Activated naive CD4-positive, alpha-beta T cell treated with anti-CD3 and anti-CD28 coated beads, Interleukin-2, amount 50 U/mL, for 72 hours (primary cell): ENCODE data around the gene NTF3. TPM values are rescaled to one million over a fixed set of nuclear protein-coding genes. Genes with fewer than 3 reads are reported as not detected.

Experiments used
- ATAC-seq, 2 donors: fragments of 150-1000 bp; cut with Tn5 transposase; 2 replicates each; pipeline ENCODE4 v1.10.0; 2021; ENCODE audit warnings: mild to moderate bottlenecking in 2 of 2, moderate library complexity in 2 of 2
- DNase-seq, 2 donors: peaks; one replicate each; pipeline ENCODE4 v3.0.0; 2021 to 2022; ENCODE audit warnings: low spot score in 2 of 2
- H3K27ac Mint-ChIP-seq, 2 donors: one replicate each; pipeline ENCODE4 v1.8.0; 2022; ENCODE audit warnings: mild to moderate bottlenecking in 2 of 2, mixed read lengths in 2 of 2
- H3K36me3 Mint-ChIP-seq, 2 donors: one replicate each; pipeline ENCODE4 v1.8.0; 2022; ENCODE audit warnings: mixed read lengths in 2 of 2
- H3K9me3 Mint-ChIP-seq, 2 donors: one replicate each; pipeline ENCODE4 v1.8.0; 2022; ENCODE audit warnings: mixed read lengths in 2 of 2
- total RNA-seq, 2 donors: library from RNA; stranded (reverse); gene quantifications; one replicate each; pipeline ENCODE4 v1.2.3, GENCODE V29; 2022

Gene NTF3
- total RNA-seq, 2 donors from 2014 or later: not detected

DNA sequence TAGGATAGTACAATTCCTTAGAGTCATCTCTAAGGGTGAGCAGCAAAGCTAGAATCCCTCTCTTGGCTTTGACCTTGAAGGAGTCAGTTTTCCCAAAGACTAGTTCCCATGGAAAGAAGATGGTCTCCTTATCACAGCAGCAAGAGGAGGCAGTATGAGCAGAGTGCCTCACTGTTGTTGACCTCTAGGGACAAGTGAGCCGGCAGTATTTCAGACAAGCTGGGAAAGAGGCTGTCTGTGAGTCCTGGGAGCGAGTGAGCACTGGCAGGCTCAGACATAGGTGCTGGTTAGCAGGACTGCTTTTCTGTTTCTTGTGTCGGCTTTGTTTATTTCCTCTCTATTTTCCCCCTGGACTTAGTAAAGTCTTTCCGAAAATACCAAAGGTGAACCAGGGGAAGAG lies 60.7 kb downstream of the NTF3 start:
- DNase-seq (no peak), ATAC-seq (no peak)
- Mint-ChIP-seq H3K9me3 (no peaks in the 10 kb centered on the region), H3K27ac (no peak overlapping the region), H3K36me3 (no peaks in the 10 kb centered on the region)

DNA sequence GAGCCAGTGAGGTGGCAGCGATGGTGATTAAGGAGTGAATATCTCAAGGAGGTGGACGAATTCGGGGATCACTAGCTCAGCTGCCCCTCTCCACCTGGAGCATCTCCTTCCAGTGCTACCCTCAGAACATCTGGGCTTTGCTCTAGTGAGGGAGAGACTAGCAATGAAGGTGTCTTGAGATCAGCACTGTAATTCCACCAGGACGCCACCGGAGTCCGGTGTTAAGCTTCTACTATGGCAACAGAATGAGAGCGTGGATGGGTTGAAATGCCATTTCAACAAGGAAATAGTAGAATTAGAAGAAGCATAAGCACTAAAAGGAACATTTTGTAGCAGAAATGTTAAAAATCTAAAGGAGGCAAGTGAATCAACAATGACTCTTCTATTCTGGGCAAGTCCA lies 61.1 kb downstream of the NTF3 start:
- no peak for ATAC-seq
- no peaks in the 10 kb centered on the region for H3K36me3 Mint-ChIP-seq
- no peaks in the 10 kb centered on the region for H3K9me3 Mint-ChIP-seq
- no peak overlapping the region for H3K27ac Mint-ChIP-seq
- DNase-seq: no peak

DNA sequence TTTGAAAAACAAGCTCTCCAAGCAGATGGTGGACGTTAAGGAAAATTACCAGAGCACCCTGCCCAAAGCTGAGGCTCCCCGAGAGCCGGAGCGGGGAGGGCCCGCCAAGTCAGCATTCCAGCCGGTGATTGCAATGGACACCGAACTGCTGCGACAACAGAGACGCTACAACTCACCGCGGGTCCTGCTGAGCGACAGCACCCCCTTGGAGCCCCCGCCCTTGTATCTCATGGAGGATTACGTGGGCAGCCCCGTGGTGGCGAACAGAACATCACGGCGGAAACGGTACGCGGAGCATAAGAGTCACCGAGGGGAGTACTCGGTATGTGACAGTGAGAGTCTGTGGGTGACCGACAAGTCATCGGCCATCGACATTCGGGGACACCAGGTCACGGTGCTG lies 62.4 kb downstream of the NTF3 start:
- no peaks in the 10 kb centered on the region for H3K36me3 Mint-ChIP-seq
- H3K27ac Mint-ChIP-seq: no peak overlapping the region

DNA sequence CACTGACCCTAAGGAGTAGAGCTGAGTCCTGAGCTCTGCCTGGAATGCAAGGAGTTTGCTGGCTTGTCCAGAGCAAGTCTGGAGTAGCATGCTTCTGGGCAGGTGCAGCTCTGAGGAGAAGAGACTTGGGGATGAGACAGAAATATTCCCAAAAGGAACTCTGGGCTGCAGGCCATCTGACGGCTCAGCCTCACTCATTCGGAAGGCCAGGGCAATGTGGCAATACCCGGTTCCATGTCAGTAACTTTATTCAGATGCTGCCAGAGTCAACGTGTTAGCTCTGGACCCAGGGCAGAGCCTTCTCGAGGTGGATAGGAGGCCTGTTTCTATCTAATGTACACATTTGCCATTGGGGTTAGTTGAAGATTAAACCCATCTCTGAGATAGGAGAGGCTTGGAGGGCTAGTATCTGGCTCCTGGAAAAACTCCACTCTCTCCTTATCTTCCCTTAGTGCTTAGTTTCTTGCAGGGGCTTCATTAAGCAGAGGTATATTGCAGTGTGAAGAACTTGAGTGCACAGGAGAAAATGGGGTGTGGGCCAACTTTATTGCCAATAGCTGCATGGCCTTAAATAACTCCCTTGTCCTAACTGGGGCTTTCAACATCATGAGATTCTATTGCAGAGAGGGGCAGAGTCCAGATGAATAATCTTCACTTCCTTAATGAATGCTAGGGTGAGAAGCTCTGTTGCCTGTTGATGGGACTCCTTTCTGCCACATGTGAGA lies 65.6 kb downstream of the NTF3 start:
- Mint-ChIP-seq H3K36me3 (no peaks in the 10 kb centered on the region), H3K9me3 (no peaks in the 10 kb centered on the region), H3K27ac (no peak overlapping the region)
- DNase-seq (no peak), ATAC-seq (no peak)

More for the DNA sequence above, 62.4 kb downstream of the NTF3 start:
- H3K9me3 Mint-ChIP-seq: no peaks in the 10 kb centered on the region
- ATAC-seq: no peak
- no peak for DNase-seq

DNA sequence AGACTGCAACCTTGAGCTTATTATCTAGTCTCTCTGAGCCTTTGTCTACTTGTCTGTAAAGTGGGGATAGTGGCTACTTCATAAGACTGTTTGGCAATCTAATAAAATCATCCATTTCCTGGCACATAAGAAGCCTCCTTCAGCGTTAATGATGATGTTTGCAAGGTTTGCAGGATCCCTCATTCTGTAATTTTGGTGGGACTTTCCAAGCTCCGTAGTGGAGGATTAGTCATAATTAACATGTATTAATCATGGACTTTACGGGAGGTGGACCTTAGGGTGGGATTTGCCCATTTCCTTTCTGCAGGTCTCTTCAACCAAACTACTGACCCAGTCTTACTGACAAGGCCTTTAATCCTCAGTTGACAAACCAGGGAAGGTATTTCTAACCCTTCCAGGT lies 66.2 kb downstream of the NTF3 start:
- H3K9me3 Mint-ChIP-seq: no peaks in the 10 kb centered on the region
- no peak overlapping the region for H3K27ac Mint-ChIP-seq
- no peak for DNase-seq
- ATAC-seq: no peak
- H3K36me3 Mint-ChIP-seq: no peaks in the 10 kb centered on the region

DNA sequence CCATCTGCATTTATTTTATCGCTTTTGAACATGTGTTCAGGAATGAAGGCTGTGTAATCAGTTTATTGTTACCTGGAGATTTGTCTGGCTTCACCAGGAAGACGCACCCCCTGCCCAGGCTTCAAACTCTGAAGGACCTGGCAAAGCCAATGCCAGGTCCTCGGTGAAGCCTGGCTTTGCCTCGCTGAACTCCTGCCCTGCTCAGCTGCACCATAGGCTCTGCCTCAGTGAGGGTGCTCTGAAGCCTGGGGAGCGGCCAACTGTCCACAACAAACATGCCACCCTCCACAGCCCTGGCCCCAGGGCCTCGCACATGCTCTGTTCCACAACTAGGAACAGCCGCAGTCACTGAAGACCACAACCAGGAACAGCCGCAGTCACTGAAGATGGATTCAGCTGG lies 66.9 kb downstream of the NTF3 start:
- DNase-seq (no peak), ATAC-seq (no peak)
- no peaks in the 10 kb centered on the region for H3K9me3 Mint-ChIP-seq
- H3K27ac Mint-ChIP-seq: no peak overlapping the region
- no peaks in the 10 kb centered on the region for H3K36me3 Mint-ChIP-seq

DNA sequence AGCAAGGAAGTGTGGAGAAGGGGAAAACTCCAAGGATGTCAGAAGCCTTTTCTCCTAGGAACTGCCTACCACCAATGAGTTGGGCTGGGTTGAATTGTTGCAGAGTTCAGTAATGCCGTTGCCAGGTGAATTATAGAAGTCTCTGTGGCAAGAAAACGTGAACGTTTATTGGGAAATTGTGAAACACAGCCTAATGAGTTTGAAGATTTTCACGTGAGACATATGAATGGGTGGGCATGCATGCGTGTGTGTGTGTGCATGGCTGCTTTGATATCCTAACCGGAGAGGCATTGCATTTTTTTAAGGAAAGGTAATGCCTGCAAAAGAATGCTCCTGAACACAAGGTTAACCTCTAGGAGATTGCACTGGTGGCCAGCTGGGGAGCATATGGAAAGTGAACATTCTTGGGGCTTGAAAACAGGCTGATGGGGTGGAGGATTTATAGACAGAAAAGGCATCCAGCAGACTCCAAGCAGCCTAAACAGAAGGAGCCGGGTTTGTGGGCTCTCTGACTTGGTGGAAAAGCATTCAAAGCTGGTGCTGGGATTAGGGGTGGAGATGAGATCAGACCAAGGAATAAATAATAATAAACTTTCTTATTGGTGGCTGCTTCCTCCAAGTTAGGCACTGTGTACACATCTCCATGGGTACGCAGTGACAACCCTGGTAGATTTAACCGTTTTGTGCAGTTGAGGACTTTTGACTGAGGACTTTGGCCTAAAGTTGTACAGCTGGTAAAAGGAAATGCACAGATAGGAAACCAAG lies 67.8 kb downstream of the NTF3 start:
- ATAC-seq: no peak
- no peaks in the 10 kb centered on the region for H3K36me3 Mint-ChIP-seq
- no peak overlapping the region for H3K27ac Mint-ChIP-seq
- no peaks in the 10 kb centered on the region for H3K9me3 Mint-ChIP-seq
- no peak for DNase-seq

DNA sequence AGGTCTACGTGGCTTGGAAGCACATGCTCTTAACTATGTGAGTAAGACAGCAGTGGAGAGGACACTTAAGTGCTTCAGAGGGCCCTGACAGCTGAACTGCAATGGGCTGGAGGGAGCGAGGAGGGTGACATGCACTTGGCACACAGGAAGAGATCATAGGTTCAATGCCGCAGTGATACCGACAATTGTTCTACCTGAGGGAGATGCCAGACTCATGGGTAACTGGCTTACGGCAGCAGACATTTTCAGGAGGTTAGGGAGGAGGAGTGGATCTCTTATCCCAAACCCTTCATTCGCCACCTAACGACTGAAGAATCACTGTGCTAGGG lies 68.4 kb downstream of the NTF3 start:
- ATAC-seq (no peak), DNase-seq (no peak)
- H3K27ac Mint-ChIP-seq: no peak overlapping the region
- no peaks in the 10 kb centered on the region for H3K9me3 Mint-ChIP-seq
- H3K36me3 Mint-ChIP-seq: no peaks in the 10 kb centered on the region

DNA sequence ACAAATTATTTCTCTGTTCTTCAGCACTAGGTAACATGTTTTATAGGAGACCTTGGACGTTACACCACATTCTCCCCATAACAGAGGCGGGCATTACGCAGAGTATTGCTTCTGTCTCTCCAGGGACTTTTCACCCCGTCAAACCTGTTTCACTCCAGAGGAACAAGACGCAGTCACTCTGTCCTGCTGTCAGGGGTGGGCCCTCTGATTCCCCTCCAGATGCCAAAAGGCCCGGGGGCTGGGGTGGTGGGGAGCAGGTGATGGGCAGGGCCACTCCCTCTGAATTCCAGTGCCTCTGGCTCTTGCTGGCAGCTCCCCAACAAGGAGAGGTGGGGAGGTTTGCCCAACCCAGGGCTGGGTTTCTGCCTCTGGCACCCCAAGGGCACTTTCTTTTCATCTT lies 71.9 kb downstream of the NTF3 start:
- DNase-seq (no peak), ATAC-seq (no peak)
- H3K9me3 Mint-ChIP-seq: no peaks in the 10 kb centered on the region
- H3K36me3 Mint-ChIP-seq: no peaks in the 10 kb centered on the region
- no peak overlapping the region for H3K27ac Mint-ChIP-seq

DNA sequence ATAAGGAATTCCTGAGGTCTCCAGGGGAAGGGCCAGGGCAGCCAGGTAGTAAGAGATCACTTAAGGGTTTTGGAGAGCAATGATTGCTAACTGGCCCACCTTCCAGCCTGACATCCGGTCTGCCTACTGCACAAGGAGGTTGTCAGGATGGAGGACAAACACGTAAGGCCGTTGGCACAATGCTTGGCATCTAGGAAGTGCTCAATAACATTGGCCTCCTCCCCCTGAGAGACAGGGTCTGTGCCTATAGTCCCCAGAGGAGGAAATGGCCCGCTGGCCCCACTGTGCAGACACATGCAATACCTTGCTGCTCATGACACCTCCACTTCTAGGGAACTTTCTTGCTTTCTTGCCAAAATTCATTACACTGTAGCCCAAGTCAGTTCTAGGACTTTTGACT lies 73.2 kb downstream of the NTF3 start:
- Mint-ChIP-seq H3K27ac (no peak overlapping the region), H3K9me3 (no peaks in the 10 kb centered on the region), H3K36me3 (no peaks in the 10 kb centered on the region)
- DNase-seq: no peak
- no peak for ATAC-seq

DNA sequence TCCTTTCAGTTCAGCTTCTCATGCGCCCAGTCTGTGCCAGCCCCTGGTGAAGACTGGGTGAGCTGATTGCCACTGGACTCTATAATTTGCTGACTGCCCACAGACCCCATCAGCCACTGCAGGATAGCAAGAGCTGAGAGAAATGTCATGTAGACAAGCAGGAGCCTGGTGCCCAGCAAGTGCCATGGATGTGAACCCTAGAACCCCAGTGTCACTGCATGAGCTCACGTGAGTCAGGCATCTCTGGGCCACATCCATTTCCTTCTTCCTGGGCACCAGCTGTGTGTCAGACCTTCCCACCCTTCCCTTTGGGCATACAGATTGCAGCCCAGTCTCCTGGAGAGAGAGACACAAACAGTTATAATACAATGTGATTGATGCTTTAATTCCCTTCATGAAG lies 73.8 kb downstream of the NTF3 start:
- no peak for DNase-seq
- H3K27ac Mint-ChIP-seq: no peak overlapping the region
- no peaks in the 10 kb centered on the region for H3K9me3 Mint-ChIP-seq
- ATAC-seq: no peak
- no peaks in the 10 kb centered on the region for H3K36me3 Mint-ChIP-seq

DNA sequence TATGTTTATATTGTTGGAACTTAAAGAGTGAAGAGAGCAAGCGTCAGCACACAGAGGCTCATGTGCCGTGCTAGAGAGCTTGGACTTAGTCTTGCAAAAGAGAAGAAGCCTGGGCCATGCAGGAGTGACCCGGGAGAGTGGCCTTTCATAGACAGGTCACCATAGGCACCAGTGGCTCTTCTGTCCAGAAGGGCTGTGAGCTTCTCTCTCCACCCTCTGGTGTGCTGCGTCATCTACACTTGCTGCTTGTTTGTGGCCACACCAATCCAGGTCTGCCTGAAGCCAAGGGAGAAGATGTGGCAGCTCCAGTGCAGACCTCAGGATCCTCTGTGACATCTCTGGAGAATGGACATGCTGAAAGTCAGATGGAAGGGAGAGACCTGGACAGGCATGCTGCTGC lies 74.4 kb downstream of the NTF3 start:
- Mint-ChIP-seq H3K9me3 (no peaks in the 10 kb centered on the region), H3K27ac (no peak overlapping the region), H3K36me3 (no peaks in the 10 kb centered on the region)
- ATAC-seq (no peak), DNase-seq (no peak)

DNA sequence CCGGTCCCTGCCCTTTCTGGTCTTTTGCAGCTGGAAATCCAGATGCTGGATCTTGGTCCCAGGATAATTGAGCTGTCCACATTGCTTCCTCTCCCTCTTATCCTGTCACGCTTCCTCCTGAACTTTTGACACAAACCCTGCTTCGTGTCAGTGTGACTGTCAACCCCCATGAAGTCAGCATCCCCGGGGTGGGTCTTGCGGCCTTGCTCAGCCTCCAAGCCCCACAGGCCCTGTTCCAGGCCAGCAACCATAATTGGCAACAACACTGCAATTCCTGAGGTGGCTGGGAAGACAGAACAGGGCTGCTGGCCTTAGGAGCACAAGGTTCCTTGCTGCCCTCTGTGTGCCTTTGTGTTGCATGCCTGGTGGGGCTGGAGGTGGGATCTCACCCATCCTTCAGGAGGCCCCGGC lies 74.9 kb downstream of the NTF3 start:
- Mint-ChIP-seq H3K36me3 (no peaks in the 10 kb centered on the region), H3K27ac (no peak overlapping the region), H3K9me3 (no peaks in the 10 kb centered on the region)
- ATAC-seq: no peak
- DNase-seq: no peak

DNA sequence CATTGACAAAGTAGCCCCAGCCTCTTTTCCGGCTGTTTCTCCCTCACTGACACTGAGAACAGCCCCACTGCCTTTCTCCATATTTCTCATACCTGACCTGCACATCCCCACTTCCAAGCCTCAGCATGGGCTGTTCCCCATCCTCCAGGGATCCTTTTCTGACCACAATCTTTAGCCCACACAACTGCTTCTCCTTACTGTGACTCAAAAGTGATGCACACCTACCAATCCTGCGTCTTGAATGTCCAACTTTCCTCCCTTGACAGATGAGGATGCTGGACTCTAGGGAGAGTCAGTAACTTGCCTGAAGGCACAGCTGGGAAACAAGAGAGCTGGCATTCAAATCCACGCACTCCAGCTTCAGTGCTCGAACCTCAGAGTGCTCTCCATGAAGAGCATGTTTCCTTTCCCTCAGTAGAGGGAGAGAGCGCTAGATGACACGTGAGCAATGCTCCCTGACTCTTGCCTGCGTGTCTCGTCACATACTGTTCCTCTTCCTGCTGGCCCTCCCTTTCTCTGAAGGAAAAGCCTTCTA lies 75.6 kb downstream of the NTF3 start:
- no peak for DNase-seq
- H3K9me3 Mint-ChIP-seq: no peaks in the 10 kb centered on the region

DNA sequence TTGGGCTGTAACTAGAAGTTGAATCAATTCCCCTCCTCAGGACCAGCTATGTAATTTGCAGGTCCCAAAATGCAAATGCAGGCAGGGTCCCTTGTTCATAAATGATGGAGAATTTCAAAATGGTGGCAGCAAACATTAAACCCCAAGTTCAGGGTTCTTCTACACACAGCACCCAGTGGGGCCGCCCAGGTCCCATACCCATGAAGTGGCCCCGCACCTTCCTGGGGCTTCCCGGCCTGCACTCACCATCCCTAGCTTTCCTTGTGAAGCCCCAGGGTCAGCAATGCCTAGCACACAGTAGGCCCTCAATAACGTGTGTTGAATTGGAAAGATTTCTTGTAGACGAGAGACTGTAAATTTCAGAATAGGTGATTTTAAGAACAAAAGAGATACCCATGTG lies 76.0 kb downstream of the NTF3 start:
- Mint-ChIP-seq H3K36me3 (no peaks in the 10 kb centered on the region), H3K27ac (no peak overlapping the region), H3K9me3 (no peaks in the 10 kb centered on the region)
- DNase-seq: no peak
- no peak for ATAC-seq

More for the DNA sequence above, 75.6 kb downstream of the NTF3 start:
- Mint-ChIP-seq H3K27ac (no peak overlapping the region), H3K36me3 (no peaks in the 10 kb centered on the region)
- ATAC-seq: no peak

DNA sequence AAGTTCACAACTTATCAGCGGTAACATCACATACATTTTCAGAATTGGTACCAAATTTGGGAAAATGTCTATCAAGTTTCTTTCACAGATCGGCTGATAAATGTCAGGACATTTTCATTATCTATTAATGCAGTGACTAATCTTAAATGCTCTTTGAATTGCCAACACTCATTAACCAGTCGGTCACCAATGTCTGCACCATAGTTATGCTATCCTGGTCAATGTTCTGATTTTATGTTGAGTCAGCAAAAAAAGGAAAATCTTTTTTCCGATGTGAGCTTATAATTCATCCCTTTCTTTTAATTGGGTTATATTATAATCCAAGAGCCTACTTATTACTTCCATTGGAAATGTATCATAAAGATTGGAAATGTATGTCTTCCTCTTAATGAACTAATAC lies 77.2 kb downstream of the NTF3 start:
- DNase-seq (no peak), ATAC-seq (no peak)
- Mint-ChIP-seq H3K27ac (no peak overlapping the region), H3K9me3 (no peaks in the 10 kb centered on the region), H3K36me3 (no peaks in the 10 kb centered on the region)

DNA sequence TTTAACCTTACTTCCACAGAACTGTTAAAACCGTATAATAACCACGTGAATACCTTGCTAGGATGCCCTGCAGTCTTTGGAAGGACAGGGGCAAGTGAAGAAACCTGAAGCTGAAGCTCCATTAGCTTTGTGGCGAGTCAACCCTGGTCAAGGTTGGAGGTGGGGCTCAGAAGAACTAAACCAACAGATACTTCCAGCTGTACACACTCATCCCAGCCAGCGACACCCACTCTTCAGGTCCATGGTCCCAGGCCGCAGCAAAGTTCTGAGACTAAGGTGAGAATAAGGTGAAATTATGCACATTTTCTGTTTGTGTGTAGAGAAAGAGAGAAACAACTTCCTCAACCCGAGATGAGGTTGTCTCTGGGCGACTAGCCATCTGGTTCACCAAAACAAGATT lies 77.6 kb downstream of the NTF3 start:
- Mint-ChIP-seq H3K27ac (no peak overlapping the region), H3K9me3 (no peaks in the 10 kb centered on the region), H3K36me3 (no peaks in the 10 kb centered on the region)
- ATAC-seq (no peak), DNase-seq (no peak)

DNA sequence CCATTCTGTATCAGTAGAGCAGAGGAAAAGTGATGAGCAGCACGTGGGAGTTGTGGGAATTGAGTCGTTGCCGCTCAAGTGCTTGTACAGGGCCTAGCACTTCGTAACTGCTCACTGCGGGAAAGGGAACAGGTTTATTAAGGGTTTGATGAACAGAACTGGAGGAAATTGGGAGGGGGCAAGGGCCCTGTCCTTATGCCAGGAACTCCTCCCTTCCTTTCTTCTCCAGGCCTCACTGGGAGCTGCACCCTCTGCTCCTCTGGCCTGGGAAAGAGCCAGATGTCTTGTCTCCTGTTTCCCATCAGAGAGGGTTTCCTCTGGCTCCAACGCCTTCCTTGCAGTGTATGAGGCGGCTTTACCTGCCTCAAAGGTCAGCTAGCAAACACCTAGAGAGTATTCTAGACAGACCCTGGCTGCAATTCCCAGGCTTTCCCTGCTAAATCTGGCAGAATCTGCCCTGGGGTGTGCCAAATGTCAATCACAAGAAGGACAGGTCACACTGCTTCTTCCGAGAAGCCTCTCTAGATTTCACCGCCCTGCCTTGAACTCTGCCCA lies 78.4 kb downstream of the NTF3 start:
- Mint-ChIP-seq H3K36me3 (no peaks in the 10 kb centered on the region), H3K27ac (no peak overlapping the region), H3K9me3 (no peaks in the 10 kb centered on the region)
- no peak for ATAC-seq
- no peak for DNase-seq
